Mesenchymal stem cell (in vitro differentiated cells and primary cell): ENCODE data around the gene UTS2R. TPM values are rescaled to one million over a fixed set of nuclear protein-coding genes. Genes with fewer than 3 reads are reported as not detected.

Source experiments
- DNase-seq: peaks from one replicate; pipeline ENCODE4 v3.0.0-alpha.2; 2013
- H2AFZ ChIP-seq: one replicate; pipeline ENCODE4 v1.6.1; 2013; ENCODE audit warnings: low read depth, mild to moderate bottlenecking, control low read depth, inconsistent platforms, low read length, moderate library complexity
- H2AK5ac ChIP-seq: 2 replicates; pipeline ENCODE4 v1.6.1; 2013; ENCODE audit warnings: low read length, moderate library complexity, mild to moderate bottlenecking, inconsistent platforms; ENCODE audit not compliant: severe bottlenecking
- H2BK120ac ChIP-seq: one replicate; pipeline ENCODE4 v1.6.1; 2013; ENCODE audit warnings: low read depth, mild to moderate bottlenecking, inconsistent platforms, low read length, moderate library complexity
- H2BK12ac ChIP-seq, 2 experiments: one replicate each; pipeline ENCODE4 v1.6.1; 2013; ENCODE audit warnings: inconsistent platforms in 2 of 2, low read length in 2 of 2, mild to moderate bottlenecking in 2 of 2, moderate library complexity in 2 of 2, control low read depth in 1 of 2
- H2BK15ac ChIP-seq: one replicate; pipeline ENCODE4 v1.6.1; 2013; ENCODE audit warnings: mild to moderate bottlenecking, low read depth, inconsistent platforms; ENCODE audit not compliant: poor library complexity, severe bottlenecking
- H2BK5ac ChIP-seq: 2 replicates; pipeline ENCODE4 v1.6.1; 2013; ENCODE audit warnings: low read depth, mild to moderate bottlenecking, low read length, control low read depth, inconsistent platforms; ENCODE audit not compliant: poor library complexity, severe bottlenecking
- H3K14ac ChIP-seq, 2 experiments: one replicate each; pipeline ENCODE4 v1.6.1; 2013; ENCODE audit warnings: inconsistent platforms in 2 of 2, low read length in 2 of 2, control low read depth in 1 of 2, mild to moderate bottlenecking in 1 of 2, moderate library complexity in 1 of 2
- H3K18ac ChIP-seq, 2 experiments: one replicate each; pipeline ENCODE4 v1.6.1; 2013; ENCODE audit warnings: inconsistent platforms in 2 of 2, low read length in 2 of 2, control low read depth in 1 of 2, low read depth in 1 of 2, mild to moderate bottlenecking in 1 of 2
- H3K23ac ChIP-seq, 2 experiments: one replicate each; pipeline ENCODE4 v1.6.1; 2013; ENCODE audit warnings: inconsistent platforms in 2 of 2, low read length in 2 of 2, mild to moderate bottlenecking in 2 of 2, moderate library complexity in 2 of 2, control low read depth in 1 of 2
- H3K27ac ChIP-seq: 2 replicates; pipeline ENCODE4 v1.5.1; 2013; ENCODE audit warnings: mild to moderate bottlenecking, moderate library complexity, low read length, control low read depth, inconsistent platforms; ENCODE audit not compliant: poor library complexity, severe bottlenecking
- H3K27me3 ChIP-seq, 2 experiments: 2 replicates each; pipeline versions ENCODE4 v1.6.1 to v1.7.0; 2013; ENCODE audit warnings: low read length in 2 of 2, mild to moderate bottlenecking in 2 of 2, moderate library complexity in 2 of 2, control low read depth in 1 of 2, inconsistent platforms in 1 of 2; ENCODE audit not compliant: control insufficient read depth in 1 of 2, insufficient read depth in 1 of 2
- H3K36me3 ChIP-seq, 2 experiments: 2 replicates each; pipeline versions ENCODE4 v1.6.1 to v1.7.0; 2013; ENCODE audit warnings: low read length in 2 of 2, control low read depth in 1 of 2, inconsistent platforms in 1 of 2, low read depth in 1 of 2, mild to moderate bottlenecking in 1 of 2; ENCODE audit not compliant: insufficient read depth in 2 of 2, control insufficient read depth in 1 of 2
- H3K4ac ChIP-seq, 2 experiments: one replicate each; pipeline ENCODE4 v1.6.1; 2013; ENCODE audit warnings: inconsistent platforms in 2 of 2, low read length in 2 of 2, mild to moderate bottlenecking in 2 of 2, moderate library complexity in 2 of 2, control low read depth in 1 of 2, low read depth in 1 of 2
- H3K4me1 ChIP-seq: 2 replicates; pipeline ENCODE4 v1.6.1; 2013; ENCODE audit warnings: low read depth, low read length, control low read depth; ENCODE audit not compliant: control insufficient read depth, insufficient read depth
- H3K4me2 ChIP-seq: 2 replicates; pipeline ENCODE4 v1.6.1; 2013; ENCODE audit warnings: low read length, mild to moderate bottlenecking, inconsistent platforms; ENCODE audit not compliant: poor library complexity, severe bottlenecking
- H3K4me3 ChIP-seq, 2 experiments: 2 replicates each; pipeline versions ENCODE4 v1.5.1 to v1.7.0; 2013; ENCODE audit warnings: low read length in 2 of 2, mild to moderate bottlenecking in 2 of 2, control low read depth in 1 of 2, low read depth in 1 of 2; ENCODE audit not compliant: insufficient read depth in 1 of 2
- H3K79me1 ChIP-seq: replicated peaks from 2 replicates; pipeline ENCODE4 v1.6.1; 2013; ENCODE audit warnings: mild to moderate bottlenecking, control low read depth, low read length, inconsistent platforms; ENCODE audit not compliant: poor library complexity, severe bottlenecking
- H3K9ac ChIP-seq: 2 replicates; pipeline ENCODE4 v1.7.0; 2013; ENCODE audit warnings: mild to moderate bottlenecking, low read length, moderate library complexity
- H3K9me3 ChIP-seq: 2 replicates; pipeline ENCODE4 v1.7.0; 2013; ENCODE audit warnings: mild to moderate bottlenecking, low read length; ENCODE audit not compliant: control insufficient read depth
- H4K8ac ChIP-seq: one replicate; pipeline ENCODE4 v1.6.1; 2013; ENCODE audit warnings: inconsistent platforms, mild to moderate bottlenecking, low read length, moderate library complexity
- H4K91ac ChIP-seq: one replicate; pipeline ENCODE4 v1.6.1; 2013; ENCODE audit warnings: mild to moderate bottlenecking, low read length, inconsistent platforms
- WGBS: methylation state at CpG from one replicate; pipeline ENCODE4 v1.1.7; 2013; ENCODE audit warnings: mixed read lengths; 5-methylcytosine and 5-hydroxymethylcytosine counted together
- small RNA-seq: library from polyadenylated mRNA; stranded (forward); fragments of <200 nt; extraction: miRNeasy Mini kit (QIAGEN cat#:217004); gene quantifications from one replicate; pipeline ENCODE3, GENCODE V24; 2013; ENCODE audit warnings: low read depth

UTS2R gene

GRCh38 chr17:82424001-82424862, 52.7 kb downstream of the UTS2R start:
- H3K4me3 ChIP-seq, result peak overlapping the region in 1 of 2 experiments; percentile 66
- peak; percentile 36 for DNase-seq
- 89% methylated on average over 25 of the region's 25 CpGs for WGBS

GRCh38 chr17:82424863-82425159, 53.2 kb downstream of the UTS2R start:
- Histone ChIP-seq H2BK15ac (no peak overlapping the region), H2BK120ac (no peak overlapping the region), H3K4me2 (no peak overlapping the region), H3K27ac (no peak overlapping the region), H2AFZ (no peak overlapping the region), H3K9ac (no peak overlapping the region), H3K4ac (no peak overlapping the region), H3K9me3 (peaks cover 4% of the 10 kb centered on the region), H3K23ac (no peak overlapping the region), H3K27me3 (no peaks in the 10 kb centered on the region), H3K36me3 (peaks cover 12 to 23% of the 10 kb centered on the region in 2 experiments), H2BK12ac (no peak overlapping the region), H4K91ac (no peak overlapping the region), H2BK5ac (no peak overlapping the region), H3K4me3 (no peak overlapping the region), H3K18ac (no peak overlapping the region), H2AK5ac (no peak overlapping the region), H4K8ac (no peak overlapping the region), H3K4me1 (peaks cover under 1% of the 10 kb centered on the region), H3K14ac (no peak overlapping the region), H3K79me1 (peaks cover 4% of the 10 kb centered on the region)
- 99% methylated on average over 2 of the region's 2 CpGs for WGBS
- no peak for DNase-seq

More at GRCh38 chr17:82424001-82424862, 52.7 kb downstream of the UTS2R start:
- H3K4ac ChIP-seq, result no peak overlapping the region
- H3K27ac ChIP-seq, result no peak overlapping the region
- peaks cover 4% of the 10 kb centered on the region for H3K9me3 ChIP-seq
- peaks cover 12 to 17% of the 10 kb centered on the region in 2 experiments for H3K36me3 ChIP-seq
- no peak overlapping the region for H4K91ac ChIP-seq
- H3K4me1 ChIP-seq, result no peaks in the 10 kb centered on the region
- H3K14ac ChIP-seq, result no peak overlapping the region
- H3K79me1 ChIP-seq, result peaks cover 5% of the 10 kb centered on the region
- H2BK5ac ChIP-seq, result no peak overlapping the region
- no peak overlapping the region for H3K18ac ChIP-seq
- H2BK12ac ChIP-seq, result no peak overlapping the region
- no peaks in the 10 kb centered on the region for H3K27me3 ChIP-seq
- H2AFZ ChIP-seq, result no peak overlapping the region
- peak overlapping the region; percentile 24 for H2BK120ac ChIP-seq
- no peak overlapping the region for H3K4me2 ChIP-seq
- no peak overlapping the region for H2AK5ac ChIP-seq
- no peak overlapping the region for H2BK15ac ChIP-seq
- H3K9ac ChIP-seq, result peak overlapping the region; percentile 22
- no peak overlapping the region for H3K23ac ChIP-seq
- no peak overlapping the region for H4K8ac ChIP-seq

Small RNA genes lying within 50 kb of the gene (small RNA-seq; reads per million reads assigned to genes)
- not detected for gene RF00019
